DND-41 (cell line): ENCODE results near the gene AMD1.
"Not testable (repeated sequence)": the region's sequence is repeated elsewhere in the genome, so short reads cannot be mapped to it uniquely, and the experiment has no call there.

Source experiments
- ATAC-seq: fragments of 200-7000 bp; cut with Tn5 transposase; 3 replicates; pipeline ENCODE4 v1.9.1; 2021; ENCODE audit warnings: low read depth; ENCODE audit not compliant: insufficient read depth
- DNase-seq: peaks from one replicate; pipeline ENCODE4 v3.0.0-alpha.2; 2020
- H2AFZ ChIP-seq: 2 replicates; pipeline ENCODE4 v1.6.0; 2012; ENCODE audit warnings: low read depth, low read length
- H3K27ac ChIP-seq: 2 replicates; pipeline ENCODE4 v1.5.1; 2012; ENCODE audit warnings: low read length, inconsistent platforms
- H3K27me3 ChIP-seq: fragments of 200-600 bp; sonication (generic); 2 replicates; pipeline ENCODE4 v1.6.0; 2012; ENCODE audit warnings: low read length, mild to moderate bottlenecking, inconsistent platforms; ENCODE audit not compliant: insufficient read depth, poor library complexity
- H3K36me3 ChIP-seq: 2 replicates; pipeline ENCODE4 v1.5.1; 2012; ENCODE audit warnings: low read length, inconsistent platforms; ENCODE audit not compliant: insufficient read depth
- H3K4me1 ChIP-seq: 2 replicates; pipeline ENCODE4 v1.5.1; 2012; ENCODE audit warnings: mild to moderate bottlenecking, low read length; ENCODE audit not compliant: insufficient read depth
- H3K4me2 ChIP-seq: 2 replicates; pipeline ENCODE4 v1.6.0; 2012; ENCODE audit warnings: mild to moderate bottlenecking, moderate library complexity, low read length, inconsistent platforms; ENCODE audit not compliant: insufficient read depth
- H3K4me3 ChIP-seq, 2 experiments: fragments of 200-600 bp in 1 of 2; shearing (Covaris generic) in 1 of 2; 2 replicates each; pipeline ENCODE4 v1.5.1; 2012 to 2016; ENCODE audit warnings: inconsistent platforms in 2 of 2, low read length in 2 of 2, mild to moderate bottlenecking in 2 of 2, low read depth in 1 of 2, moderate library complexity in 1 of 2
- H3K79me2 ChIP-seq: 2 replicates; pipeline ENCODE4 v1.6.0; 2012; ENCODE audit warnings: low read length, inconsistent platforms; ENCODE audit not compliant: insufficient read depth
- H3K9ac ChIP-seq: 2 replicates; pipeline ENCODE4 v1.6.0; 2012; ENCODE audit warnings: low read depth, mild to moderate bottlenecking, inconsistent platforms, low read length, moderate library complexity
- H3K9me3 ChIP-seq: 2 replicates; pipeline ENCODE4 v1.5.1; 2012; ENCODE audit warnings: low read length, moderate library complexity, mild to moderate bottlenecking, inconsistent platforms; ENCODE audit not compliant: insufficient read depth, severe bottlenecking
- H4K20me1 ChIP-seq: 2 replicates; pipeline ENCODE4 v1.6.0; 2012; ENCODE audit warnings: low read length; ENCODE audit not compliant: insufficient read depth
- EZH2 ChIP-seq: IDR thresholded peaks from 3 replicates; pipeline ENCODE4 v1.6.1; 2012; ENCODE audit warnings: borderline replicate concordance, low read depth, mild to moderate bottlenecking, moderate library complexity, low read length, inconsistent platforms; ENCODE audit not compliant: severe bottlenecking
- TF ChIP-seq, protein P1 (sequence below): IDR thresholded peaks from 2 replicates; pipeline ENCODE4 v1.5.1; 2012; ENCODE audit warnings: borderline replicate concordance, low read length, moderate library complexity, mild to moderate bottlenecking; ENCODE audit not compliant: poor library complexity, severe bottlenecking; ENCODE audit errors: extremely low read depth

The AMD1 gene

DNA sequence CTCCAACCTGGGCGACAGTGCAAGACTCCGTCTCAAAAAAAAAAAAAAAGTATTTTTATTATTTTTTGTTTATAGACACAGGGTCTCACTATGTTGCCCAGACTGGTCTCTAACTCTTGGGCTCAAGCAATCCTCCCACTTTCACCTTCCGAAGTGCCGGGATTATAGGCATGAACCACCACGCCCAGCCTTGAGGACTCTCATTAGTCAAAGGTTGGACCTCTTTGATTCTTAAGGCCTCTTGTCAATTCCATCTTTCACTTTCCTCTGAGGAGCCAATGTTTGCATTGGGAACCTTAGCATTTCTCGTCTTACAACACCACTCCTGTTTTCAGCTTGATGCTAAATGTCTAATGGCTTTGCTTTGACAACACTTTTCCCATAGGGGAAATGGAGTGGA lies 43.2 kb upstream of the AMD1 start:
- Histone ChIP-seq H2AFZ (no peak overlapping the region), H3K9ac (no peak overlapping the region), H3K27ac (no peak overlapping the region), H3K4me1 (no peaks in the 10 kb centered on the region), H3K36me3 (no peaks in the 10 kb centered on the region), H3K79me2 (no peaks in the 10 kb centered on the region), H3K27me3 (no peaks in the 10 kb centered on the region), H3K4me2 (no peak overlapping the region), H3K9me3 (no peaks in the 10 kb centered on the region), H3K4me3 (no peak overlapping the region), H4K20me1 (no peaks in the 10 kb centered on the region)
- ATAC-seq (no peak), DNase-seq (no peak)
- no peak for TF ChIP-seq EZH2
- TF ChIP-seq, protein P1, sequence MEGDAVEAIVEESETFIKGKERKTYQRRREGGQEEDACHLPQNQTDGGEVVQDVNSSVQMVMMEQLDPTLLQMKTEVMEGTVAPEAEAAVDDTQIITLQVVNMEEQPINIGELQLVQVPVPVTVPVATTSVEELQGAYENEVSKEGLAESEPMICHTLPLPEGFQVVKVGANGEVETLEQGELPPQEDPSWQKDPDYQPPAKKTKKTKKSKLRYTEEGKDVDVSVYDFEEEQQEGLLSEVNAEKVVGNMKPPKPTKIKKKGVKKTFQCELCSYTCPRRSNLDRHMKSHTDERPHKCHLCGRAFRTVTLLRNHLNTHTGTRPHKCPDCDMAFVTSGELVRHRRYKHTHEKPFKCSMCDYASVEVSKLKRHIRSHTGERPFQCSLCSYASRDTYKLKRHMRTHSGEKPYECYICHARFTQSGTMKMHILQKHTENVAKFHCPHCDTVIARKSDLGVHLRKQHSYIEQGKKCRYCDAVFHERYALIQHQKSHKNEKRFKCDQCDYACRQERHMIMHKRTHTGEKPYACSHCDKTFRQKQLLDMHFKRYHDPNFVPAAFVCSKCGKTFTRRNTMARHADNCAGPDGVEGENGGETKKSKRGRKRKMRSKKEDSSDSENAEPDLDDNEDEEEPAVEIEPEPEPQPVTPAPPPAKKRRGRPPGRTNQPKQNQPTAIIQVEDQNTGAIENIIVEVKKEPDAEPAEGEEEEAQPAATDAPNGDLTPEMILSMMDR, result no peak

GRCh38 chr6:110833831-110834230 lies 40.8 kb upstream of the AMD1 start:
- Histone ChIP-seq H3K4me3 (no peak overlapping the region), H2AFZ (no peak overlapping the region), H3K4me1 (no peaks in the 10 kb centered on the region), H3K27me3 (no peaks in the 10 kb centered on the region), H4K20me1 (no peaks in the 10 kb centered on the region), H3K4me2 (no peak overlapping the region), H3K9ac (no peak overlapping the region), H3K79me2 (no peaks in the 10 kb centered on the region), H3K27ac (no peak overlapping the region), H3K9me3 (no peaks in the 10 kb centered on the region), H3K36me3 (no peaks in the 10 kb centered on the region)
- TF ChIP-seq, protein P1, result no peak
- TF ChIP-seq EZH2, result no peak
- ATAC-seq (no peak), DNase-seq (no peak)

DNA sequence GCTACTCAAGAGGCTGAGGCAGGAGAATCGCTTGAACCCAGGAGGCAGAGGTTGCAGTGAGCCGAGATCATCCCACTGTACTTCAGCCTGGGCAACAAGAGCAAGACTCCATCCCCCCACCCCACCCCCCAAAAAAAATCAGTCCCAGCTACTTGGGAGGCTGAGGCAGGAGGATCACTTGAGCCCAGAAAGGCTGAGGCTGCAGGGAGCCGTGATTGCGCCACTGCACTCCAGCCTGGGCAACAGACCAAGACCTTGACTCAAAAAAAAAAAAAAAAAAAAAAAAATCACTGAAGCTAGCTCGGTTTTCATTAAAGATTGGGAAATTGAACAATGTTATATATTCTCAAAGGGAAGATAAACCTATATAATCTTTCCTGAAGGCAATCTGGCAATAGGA lies 38.8 kb upstream of the AMD1 start:
- H2AFZ ChIP-seq, ATAC-seq, H3K27ac ChIP-seq, H3K79me2 ChIP-seq, H3K4me3 ChIP-seq, H3K4me1 ChIP-seq, H3K27me3 ChIP-seq, H3K9me3 ChIP-seq, DNase-seq, H3K4me2 ChIP-seq, H4K20me1 ChIP-seq, H3K9ac ChIP-seq, H3K36me3 ChIP-seq: not testable (repeated sequence)

DNA sequence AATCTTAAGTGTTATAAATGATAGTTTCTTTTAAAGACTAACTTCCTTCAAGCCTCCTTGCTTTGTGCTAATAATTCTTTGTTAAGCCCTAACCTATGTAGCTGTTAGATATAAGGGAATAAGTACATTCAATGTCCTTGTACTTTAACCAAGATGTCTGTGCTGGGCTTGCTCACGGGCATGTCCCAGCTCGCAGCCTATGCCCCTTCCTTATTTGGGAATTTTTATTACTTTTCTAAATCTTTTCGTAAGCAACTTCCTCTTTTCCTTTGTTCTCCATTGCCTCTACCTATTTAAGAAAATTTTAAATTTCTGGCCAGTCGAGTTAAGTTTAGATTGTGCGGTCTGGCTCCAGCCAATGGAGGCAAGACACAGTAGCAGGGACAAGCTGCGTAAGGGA lies 33.3 kb upstream of the AMD1 start:
- no peak overlapping the region for H2AFZ ChIP-seq
- no peaks in the 10 kb centered on the region for H3K79me2 ChIP-seq
- no peaks in the 10 kb centered on the region for H4K20me1 ChIP-seq
- no peaks in the 10 kb centered on the region for H3K36me3 ChIP-seq
- H3K4me2 ChIP-seq, result no peak overlapping the region
- no peaks in the 10 kb centered on the region for H3K4me1 ChIP-seq
- H3K4me3 ChIP-seq, result no peak overlapping the region
- ATAC-seq (no peak), DNase-seq (no peak)
- H3K9ac ChIP-seq, result no peak overlapping the region
- no peak overlapping the region for H3K27ac ChIP-seq
- H3K27me3 ChIP-seq, result no peaks in the 10 kb centered on the region
- TF ChIP-seq, protein P1, result no peak
- no peak for TF ChIP-seq EZH2
- H3K9me3 ChIP-seq, result no peaks in the 10 kb centered on the region
